Measurements from ENCODE around the gene TRMO. TPM values are rescaled to one million over a fixed set of nuclear protein-coding genes. Genes with fewer than 3 reads are reported as not detected.

The TRMO gene
- total RNA-seq, result 19.6 TPM

DNA sequence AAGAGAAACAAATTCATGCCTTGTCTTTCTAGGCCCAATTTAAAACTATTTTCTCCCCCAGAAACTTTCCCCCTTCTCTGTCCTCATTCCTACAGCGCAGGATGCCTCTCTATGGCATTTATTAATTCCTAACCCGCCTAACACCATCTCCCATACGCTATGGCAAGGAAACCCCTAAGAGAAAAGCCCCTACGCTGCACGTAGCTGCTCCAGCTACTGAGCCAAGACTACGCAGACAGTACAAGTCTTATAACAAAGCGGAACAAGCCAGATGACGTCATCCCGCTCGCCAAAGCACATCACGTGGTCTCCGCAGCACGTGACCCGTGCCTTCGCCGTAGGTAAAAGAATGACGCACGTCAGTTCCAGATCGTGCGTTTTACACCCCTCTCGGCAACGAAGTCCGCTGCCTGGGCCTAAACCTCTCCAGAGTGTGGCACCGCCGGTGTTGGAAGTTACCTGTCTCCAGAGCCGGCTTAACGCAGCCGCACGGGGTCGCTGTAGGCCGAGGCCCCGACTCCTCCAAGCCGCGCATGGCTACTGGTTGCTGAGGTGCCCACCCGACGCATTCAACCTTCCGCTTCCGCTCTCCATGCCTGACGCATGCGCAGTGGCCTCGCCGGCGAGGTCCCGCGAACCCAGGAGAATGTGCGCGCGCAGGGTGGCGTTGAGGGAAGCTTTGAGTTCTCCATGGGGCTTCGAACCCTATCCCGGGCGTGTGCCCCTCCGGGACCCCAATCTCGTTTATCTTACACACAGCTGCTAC is at the start of gene TRMO:
TRMO (minus strand) TSS at position 542 of the 766 bp plus-strand sequence; CDS start at position 535, 7 bp downstream.

DNA sequence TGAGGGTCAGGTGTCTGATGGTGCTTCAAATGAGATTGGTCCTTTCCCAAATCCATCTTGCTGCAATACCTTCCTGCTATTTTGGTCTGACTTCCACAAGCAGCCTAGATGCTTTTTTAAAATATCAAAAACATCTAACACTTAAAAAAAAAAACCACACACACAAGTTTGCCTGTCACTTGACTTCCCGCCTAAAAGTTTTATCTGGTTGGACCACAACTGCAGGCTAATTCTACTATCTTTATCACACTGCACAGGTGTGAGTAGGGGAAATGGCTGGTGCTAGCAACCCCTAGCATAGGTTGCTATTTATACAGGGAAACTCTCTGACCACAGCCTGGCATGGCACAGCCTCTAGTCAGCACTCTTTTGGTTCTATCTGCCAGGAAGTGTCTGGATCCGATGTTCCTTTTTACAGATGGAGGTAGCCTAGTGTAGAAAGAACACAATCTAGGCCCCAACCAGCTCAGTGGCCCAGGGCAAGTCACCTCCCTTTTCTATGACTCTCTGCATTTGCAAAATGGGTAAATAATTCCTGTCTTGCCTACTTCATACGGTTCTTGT is 15.9 kb upstream of the TRMO start, which contains the start of gene HEMGN:
HEMGN (minus strand) TSS at position 92 of the 564 bp plus-strand sequence; CDS start at position 56, 36 bp downstream.

Small RNAs within 50 kb of the gene (small RNA-seq; reads per million reads assigned to genes)
- not detected for gene RF00019

Other genes with a start within 250 kb of the TRMO start
- 21.0 TPM for gene XPA, start 225.2 kb downstream of the TRMO start, total RNA-seq
- gene FOXE1, start 69.3 kb downstream of the TRMO start, total RNA-seq, result not detected
- gene HEMGN, start 15.7 kb upstream of the TRMO start, total RNA-seq, result 4.2 TPM
- gene ANP32B, start 60.8 kb upstream of the TRMO start, total RNA-seq, result 7.2 TPM
- 27.2 TPM for gene NANS, start 134.2 kb upstream of the TRMO start, total RNA-seq
- 2.8 TPM for gene TRIM14, start 196.7 kb upstream of the TRMO start, total RNA-seq

Measured in diencephalon (tissue), 1 donor.